Loucy (cell line): ENCODE data around the gene HMGN5.
A peak's percentile ranks its signal among the peaks of the same experiment; 100 is the strongest.

ENCODE experiments used
- H2AFZ ChIP-seq: fragments of 200-600 bp; sonication (generic); 2 replicates; pipeline ENCODE4 v1.6.0; 2016; ENCODE audit warnings: antibody characterized with exemption, mild to moderate bottlenecking, low read length, moderate library complexity
- H3F3A ChIP-seq: fragments of 200-600 bp; 2 replicates; pipeline ENCODE4 v1.6.0; 2016; ENCODE audit warnings: antibody characterized with exemption, low read depth, mild to moderate bottlenecking
- H3K27me3 ChIP-seq: fragments of 200-600 bp; sonication (generic); 2 replicates; pipeline ENCODE4 v1.6.1; 2014; ENCODE audit warnings: low read length, mild to moderate bottlenecking; ENCODE audit not compliant: insufficient read depth, poor library complexity, severe bottlenecking
- H3K36me3 ChIP-seq: fragments of 200-600 bp; sonication (generic); 2 replicates; pipeline ENCODE4 v1.6.1; 2016; ENCODE audit warnings: low read length; ENCODE audit not compliant: insufficient read depth
- H3K4me1 ChIP-seq: fragments of 200-600 bp; sonication (generic); 2 replicates; pipeline ENCODE4 v1.5.1; 2014; ENCODE audit warnings: low read length, mild to moderate bottlenecking; ENCODE audit not compliant: insufficient read depth, poor library complexity, severe bottlenecking
- H3K4me2 ChIP-seq: fragments of 200-600 bp; sonication (generic); 2 replicates; pipeline ENCODE4 v1.6.0; 2014; ENCODE audit warnings: antibody characterized with exemption, low read length, low read depth, mild to moderate bottlenecking; ENCODE audit not compliant: poor library complexity, severe bottlenecking
- H3K4me3 ChIP-seq: fragments of 200-600 bp; sonication (generic); 2 replicates; pipeline ENCODE4 v1.5.1; 2014; ENCODE audit warnings: low read length, mild to moderate bottlenecking, mixed read lengths; ENCODE audit not compliant: poor library complexity, severe bottlenecking
- H3K79me2 ChIP-seq: fragments of 200-600 bp; sonication (generic); 2 replicates; pipeline ENCODE4 v1.6.1; 2014; ENCODE audit warnings: low read length; ENCODE audit not compliant: insufficient read depth
- H3K9ac ChIP-seq: fragments of 200-600 bp; sonication (generic); 2 replicates; pipeline ENCODE4 v1.6.0; 2014; ENCODE audit warnings: mild to moderate bottlenecking, low read depth, low read length, moderate library complexity; ENCODE audit not compliant: poor library complexity, severe bottlenecking
- H3K9me2 ChIP-seq: fragments of 200-600 bp; sonication (generic); replicated peaks from 2 replicates; pipeline ENCODE4 v1.6.1; 2016; ENCODE audit warnings: low read depth, low read length, mixed read lengths
- H3K9me3 ChIP-seq: fragments of 200-600 bp; sonication (generic); 2 replicates; pipeline ENCODE4 v1.6.1; 2014; ENCODE audit warnings: mild to moderate bottlenecking, antibody characterized with exemption, low read length, low read depth; ENCODE audit not compliant: insufficient read depth
- H4K20me1 ChIP-seq: fragments of 200-600 bp; sonication (generic); 2 replicates; pipeline ENCODE4 v1.6.0; 2014; ENCODE audit warnings: antibody characterized with exemption, low read length, mild to moderate bottlenecking; ENCODE audit not compliant: insufficient read depth, poor library complexity, severe bottlenecking
- EZH2phosphoT487 ChIP-seq: fragments of 200-600 bp; IDR thresholded peaks from 2 replicates; pipeline ENCODE4 v1.6.1; 2018; ENCODE audit warnings: antibody characterized with exemption, mild to moderate bottlenecking, moderate library complexity, borderline replicate concordance
- TF ChIP-seq, protein P1 (sequence below): fragments of 200-600 bp; sonication (generic); conservative IDR thresholded peaks from 2 replicates; pipeline ENCODE4 v1.5.1; 2014; ENCODE audit warnings: mild to moderate bottlenecking, antibody characterized with exemption, low read length

The HMGN5 gene

DNA sequence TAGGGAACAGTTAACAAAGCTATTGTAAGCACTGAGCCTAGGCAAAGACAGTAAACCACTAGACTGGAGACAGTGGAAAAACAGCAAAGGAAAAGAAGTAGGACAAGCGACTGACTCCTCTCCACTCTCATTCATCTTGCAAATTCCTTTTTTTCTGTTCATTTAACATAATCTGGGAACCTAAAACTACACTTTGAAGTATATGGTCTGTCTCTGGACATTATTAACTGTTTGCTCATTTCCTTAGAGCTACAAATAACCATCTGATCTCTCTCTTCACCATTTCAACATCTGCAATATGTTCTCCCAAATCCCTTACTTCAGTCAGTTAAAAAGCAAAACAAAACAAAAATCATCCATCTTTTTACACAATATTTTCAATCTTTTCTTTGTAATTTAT is 642 bp downstream of the HMGN5 start:
- peak overlapping the region; percentile 99 for H3K4me3 ChIP-seq
- peak overlapping the region; percentile 77 for H3K4me2 ChIP-seq
- H3K79me2 ChIP-seq = peaks cover 41% of the 10 kb centered on the region
- no peaks in the 10 kb centered on the region for H3K36me3 ChIP-seq
- peaks cover 12% of the 10 kb centered on the region for H4K20me1 ChIP-seq
- H2AFZ ChIP-seq = peak overlapping the region; percentile 86
- H3F3A ChIP-seq = no peaks in the 10 kb centered on the region
- no peaks in the 10 kb centered on the region for H3K9me3 ChIP-seq
- H3K9ac ChIP-seq = peak overlapping the region; percentile 95
- TF ChIP-seq EZH2phosphoT487 = no peak
- TF ChIP-seq, protein P1, sequence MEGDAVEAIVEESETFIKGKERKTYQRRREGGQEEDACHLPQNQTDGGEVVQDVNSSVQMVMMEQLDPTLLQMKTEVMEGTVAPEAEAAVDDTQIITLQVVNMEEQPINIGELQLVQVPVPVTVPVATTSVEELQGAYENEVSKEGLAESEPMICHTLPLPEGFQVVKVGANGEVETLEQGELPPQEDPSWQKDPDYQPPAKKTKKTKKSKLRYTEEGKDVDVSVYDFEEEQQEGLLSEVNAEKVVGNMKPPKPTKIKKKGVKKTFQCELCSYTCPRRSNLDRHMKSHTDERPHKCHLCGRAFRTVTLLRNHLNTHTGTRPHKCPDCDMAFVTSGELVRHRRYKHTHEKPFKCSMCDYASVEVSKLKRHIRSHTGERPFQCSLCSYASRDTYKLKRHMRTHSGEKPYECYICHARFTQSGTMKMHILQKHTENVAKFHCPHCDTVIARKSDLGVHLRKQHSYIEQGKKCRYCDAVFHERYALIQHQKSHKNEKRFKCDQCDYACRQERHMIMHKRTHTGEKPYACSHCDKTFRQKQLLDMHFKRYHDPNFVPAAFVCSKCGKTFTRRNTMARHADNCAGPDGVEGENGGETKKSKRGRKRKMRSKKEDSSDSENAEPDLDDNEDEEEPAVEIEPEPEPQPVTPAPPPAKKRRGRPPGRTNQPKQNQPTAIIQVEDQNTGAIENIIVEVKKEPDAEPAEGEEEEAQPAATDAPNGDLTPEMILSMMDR = no peak
- peaks cover 3% of the 10 kb centered on the region for H3K4me1 ChIP-seq
- no peaks in the 10 kb centered on the region for H3K27me3 ChIP-seq
- no peaks in the 10 kb centered on the region for H3K9me2 ChIP-seq

DNA sequence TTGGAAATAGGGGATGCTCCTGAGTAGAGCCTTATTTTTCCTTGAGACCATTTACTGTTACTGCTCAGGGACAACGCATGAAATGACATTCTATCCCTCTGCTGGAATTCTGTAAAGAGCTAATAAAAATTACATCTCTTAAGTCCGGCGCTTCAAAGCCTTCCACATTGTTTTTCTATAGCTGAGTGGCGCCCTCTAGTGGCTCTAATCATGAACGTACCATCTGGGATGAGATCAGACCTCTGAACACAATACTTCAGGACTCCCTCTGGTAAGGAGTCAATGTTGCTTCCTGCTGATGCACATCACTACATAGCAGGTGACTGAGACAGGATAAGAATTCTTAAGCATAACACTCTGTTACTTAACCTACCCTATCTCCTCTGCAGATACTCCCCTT is 6.0 kb downstream of the HMGN5 start:
- Histone ChIP-seq H3K79me2 (no peaks in the 10 kb centered on the region), H3K9me3 (no peaks in the 10 kb centered on the region), H3K4me2 (no peak overlapping the region), H3K9me2 (no peaks in the 10 kb centered on the region), H3K36me3 (no peaks in the 10 kb centered on the region), H3F3A (no peaks in the 10 kb centered on the region), H3K27me3 (no peaks in the 10 kb centered on the region), H3K4me3 (no peak overlapping the region), H4K20me1 (no peaks in the 10 kb centered on the region), H3K9ac (no peak overlapping the region), H3K4me1 (no peaks in the 10 kb centered on the region), H2AFZ (no peak overlapping the region)
- TF ChIP-seq, protein P1 = peak; percentile 65
- no peak for TF ChIP-seq EZH2phosphoT487

DNA sequence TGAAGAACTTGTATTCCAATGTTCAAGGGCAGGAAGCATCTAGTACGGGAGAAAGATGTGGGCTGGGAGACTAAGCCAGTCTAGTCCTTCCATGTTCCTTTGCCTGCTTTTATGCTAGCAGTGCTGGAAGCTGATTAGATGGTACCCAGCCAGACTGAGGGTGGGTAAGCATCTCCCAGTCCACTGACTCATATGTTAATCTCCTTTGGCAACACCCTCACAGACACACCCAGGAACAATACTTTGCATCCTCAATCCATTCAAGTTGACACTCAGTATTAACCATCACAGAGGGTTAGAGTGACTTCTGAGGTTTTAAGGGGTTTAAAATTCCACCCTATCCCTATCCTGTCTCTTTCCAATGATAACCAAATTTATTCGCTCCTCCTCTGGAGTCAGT is 6.5 kb downstream of the HMGN5 start:
- no peaks in the 10 kb centered on the region for H3K9me2 ChIP-seq
- no peak overlapping the region for H2AFZ ChIP-seq
- no peaks in the 10 kb centered on the region for H3K9me3 ChIP-seq
- no peaks in the 10 kb centered on the region for H3K4me1 ChIP-seq
- no peaks in the 10 kb centered on the region for H3K27me3 ChIP-seq
- no peaks in the 10 kb centered on the region for H3K79me2 ChIP-seq
- TF ChIP-seq, protein P1 = no peak
- no peak for TF ChIP-seq EZH2phosphoT487
- H3K36me3 ChIP-seq = no peaks in the 10 kb centered on the region
- H3K4me2 ChIP-seq = no peak overlapping the region
- H3K9ac ChIP-seq = no peak overlapping the region
- H3F3A ChIP-seq = no peaks in the 10 kb centered on the region
- H3K4me3 ChIP-seq = no peak overlapping the region
- no peaks in the 10 kb centered on the region for H4K20me1 ChIP-seq
